ENCODE measurements around the gene SLC39A11.

The SLC39A11 gene

GRCh38 chr17:72947475-72947874 is 145.0 kb downstream of the SLC39A11 start:
- Histone ChIP-seq H4K20me1 (ENCODE audit: insufficient read depth, low read length) (no peaks in the 10 kb centered on the region), H3K4me3 (ENCODE audit: low read length) (no peak overlapping the region), H3K9me3 (replicated peaks; ENCODE audit: insufficient read depth, low read length) (no peaks in the 10 kb centered on the region), H3K4me2 (ENCODE audit: low read depth, low read length) (no peak overlapping the region), H3F3A (ENCODE audit: insufficient read depth, low read length) (no peaks in the 10 kb centered on the region), H3K9me2 (replicated peaks; ENCODE audit: insufficient read depth, low read length) (no peaks in the 10 kb centered on the region), H3K4me1 (ENCODE audit: low read length) (no peaks in the 10 kb centered on the region), H2AFZ (ENCODE audit: low read length) (no peak overlapping the region), H3K36me3 (replicated peaks; ENCODE audit: insufficient read depth, low read length) (no peaks in the 10 kb centered on the region), H3K27me3 (replicated peaks; ENCODE audit: insufficient read depth, low read length) (no peaks in the 10 kb centered on the region), H3K79me2 (ENCODE audit: low read length) (no peaks in the 10 kb centered on the region), H3K27ac (ENCODE audit: low read length) (no peak overlapping the region), H3K9ac (ENCODE audit: low read length) (no peak overlapping the region)
- DNase-seq = no peak
- TF ChIP-seq EZH2 (optimal IDR thresholded peaks at IDR 0.05; ENCODE audit: low read depth, low read length) (no peak), EZH2phosphoT487 (IDR thresholded peaks at IDR 0.05; ENCODE audit: low read length) (no peak), CTCF (IDR thresholded peaks at IDR 0.05; ENCODE audit: low read length) (no peak)

- no peaks in the 10 kb centered on the region for H3F3A ChIP-seq (ENCODE audit: insufficient read depth, low read length)
- TF ChIP-seq EZH2phosphoT487 (IDR thresholded peaks at IDR 0.05; ENCODE audit: low read length) (no peak), EZH2 (optimal IDR thresholded peaks at IDR 0.05; ENCODE audit: low read depth, low read length) (no peak), CTCF (IDR thresholded peaks at IDR 0.05; ENCODE audit: low read length) (no peak)
Measured at GRCh38 chr17:72946696-72947095, 145.8 kb downstream of the SLC39A11 start.

GRCh38 chr17:72946156-72946555 is 146.3 kb downstream of the SLC39A11 start:
- no peak overlapping the region for H3K9ac ChIP-seq (ENCODE audit: low read length)
- no peak for DNase-seq
- no peaks in the 10 kb centered on the region for H3K4me1 ChIP-seq (ENCODE audit: low read length)
- TF ChIP-seq EZH2 (optimal IDR thresholded peaks at IDR 0.05; ENCODE audit: low read depth, low read length) (no peak), EZH2phosphoT487 (IDR thresholded peaks at IDR 0.05; ENCODE audit: low read length) (no peak), CTCF (IDR thresholded peaks at IDR 0.05; ENCODE audit: low read length) (no peak)
- H3K4me2 ChIP-seq (ENCODE audit: low read depth, low read length) = no peak overlapping the region
- H3K27ac ChIP-seq (ENCODE audit: low read length) = no peak overlapping the region
- H3K4me3 ChIP-seq (ENCODE audit: low read length) = no peak overlapping the region
- H3K9me3 ChIP-seq (replicated peaks; ENCODE audit: insufficient read depth, low read length) = no peaks in the 10 kb centered on the region
- no peaks in the 10 kb centered on the region for H3K36me3 ChIP-seq (replicated peaks; ENCODE audit: insufficient read depth, low read length)
- H3K9me2 ChIP-seq (replicated peaks; ENCODE audit: insufficient read depth, low read length) = no peaks in the 10 kb centered on the region
- H2AFZ ChIP-seq (ENCODE audit: low read length) = no peak overlapping the region
- no peaks in the 10 kb centered on the region for H3K27me3 ChIP-seq (replicated peaks; ENCODE audit: insufficient read depth, low read length)
- no peaks in the 10 kb centered on the region for H4K20me1 ChIP-seq (ENCODE audit: insufficient read depth, low read length)
- H3K79me2 ChIP-seq (ENCODE audit: low read length) = no peaks in the 10 kb centered on the region
- H3F3A ChIP-seq (ENCODE audit: insufficient read depth, low read length) = no peaks in the 10 kb centered on the region

More at GRCh38 chr17:72946696-72947095, 145.8 kb downstream of the SLC39A11 start:
- DNase-seq = no peak
- no peaks in the 10 kb centered on the region for H3K4me1 ChIP-seq (ENCODE audit: low read length)
- no peak overlapping the region for H3K27ac ChIP-seq (ENCODE audit: low read length)
- no peak overlapping the region for H3K4me2 ChIP-seq (ENCODE audit: low read depth, low read length)
- H3K79me2 ChIP-seq (ENCODE audit: low read length) = no peaks in the 10 kb centered on the region
- no peaks in the 10 kb centered on the region for H3K27me3 ChIP-seq (replicated peaks; ENCODE audit: insufficient read depth, low read length)
- H3K9me2 ChIP-seq (replicated peaks; ENCODE audit: insufficient read depth, low read length) = no peaks in the 10 kb centered on the region
- H2AFZ ChIP-seq (ENCODE audit: low read length) = no peak overlapping the region
- no peak overlapping the region for H3K4me3 ChIP-seq (ENCODE audit: low read length)
- no peaks in the 10 kb centered on the region for H4K20me1 ChIP-seq (ENCODE audit: insufficient read depth, low read length)
- H3K9ac ChIP-seq (ENCODE audit: low read length) = no peak overlapping the region
- no peaks in the 10 kb centered on the region for H3K36me3 ChIP-seq (replicated peaks; ENCODE audit: insufficient read depth, low read length)
- no peaks in the 10 kb centered on the region for H3K9me3 ChIP-seq (replicated peaks; ENCODE audit: insufficient read depth, low read length)

All from MM.1S (cell line).